Neural cell (in vitro differentiated cells): ENCODE data around the gene MBD2. TPM values are rescaled to one million over a fixed set of nuclear protein-coding genes. Genes with fewer than 3 reads are reported as not detected.

ENCODE experiments used
- H2AFZ ChIP-seq: fragments of 200-600, 300-800 bp; sonication (generic), shearing (Covaris generic); 2 replicates; pipeline ENCODE4 v1.6.0; 2014; ENCODE audit warnings: low read depth, mild to moderate bottlenecking, antibody characterized with exemption, low read length, moderate library complexity
- H3F3A ChIP-seq: fragments of 200-600 bp; shearing (Covaris generic); 2 replicates; pipeline ENCODE4 v1.6.1; 2016; ENCODE audit warnings: mild to moderate bottlenecking, moderate library complexity, mixed read lengths, antibody characterized with exemption, low read length; ENCODE audit not compliant: insufficient read depth, poor library complexity, severe bottlenecking
- H3K27ac ChIP-seq: fragments of 200-600, 300-800 bp; sonication (generic), shearing (Covaris generic); 2 replicates; pipeline ENCODE4 v1.5.1; 2014; ENCODE audit warnings: mild to moderate bottlenecking, low read length, moderate library complexity
- H3K27me3 ChIP-seq: fragments of 300-800, 200-600 bp; sonication (generic), shearing (Covaris generic); 2 replicates; pipeline ENCODE4 v1.6.0; 2014; ENCODE audit warnings: mild to moderate bottlenecking, low read depth, low read length, moderate library complexity; ENCODE audit not compliant: insufficient read depth
- H3K36me3 ChIP-seq: fragments of 300-800, 200-600 bp; sonication (generic), shearing (Covaris generic); 2 replicates; pipeline ENCODE4 v1.5.1; 2014; ENCODE audit warnings: mild to moderate bottlenecking, antibody characterized with exemption, low read length, moderate library complexity; ENCODE audit not compliant: insufficient read depth
- H3K4me2 ChIP-seq: fragments of 300-800, 200-600 bp; sonication (generic), shearing (Covaris generic); 2 replicates; pipeline ENCODE4 v1.6.0; 2014; ENCODE audit warnings: mild to moderate bottlenecking, low read length
- H3K4me3 ChIP-seq: fragments of 300-800, 200-600 bp; sonication (generic), shearing (Covaris generic); 2 replicates; pipeline ENCODE4 v1.5.1; 2014; ENCODE audit warnings: mild to moderate bottlenecking, low read length, moderate library complexity
- H3K79me2 ChIP-seq: fragments of 200-600 bp; shearing (Covaris generic); replicated peaks from 2 replicates; pipeline ENCODE4 v1.6.0; 2014; ENCODE audit warnings: mild to moderate bottlenecking, low read length, moderate library complexity; ENCODE audit not compliant: insufficient read depth
- H3K9ac ChIP-seq: fragments of 300-800, 200-600 bp; sonication (generic), shearing (Covaris generic); 2 replicates; pipeline ENCODE4 v1.6.1; 2016; ENCODE audit warnings: mild to moderate bottlenecking, low read length, mixed read lengths
- H3K9me2 ChIP-seq: fragments of 200-600 bp; shearing (Covaris generic); 2 replicates; pipeline ENCODE4 v1.6.1; 2016; ENCODE audit warnings: mild to moderate bottlenecking, low read length, mixed read lengths; ENCODE audit not compliant: insufficient read depth
- H3K9me3 ChIP-seq: fragments of 200-600, 300-800 bp; sonication (generic), shearing (Covaris generic); 2 replicates; pipeline ENCODE4 v1.6.1; 2016; ENCODE audit warnings: mild to moderate bottlenecking, mixed run types, low read length, moderate library complexity, mixed read lengths
- H4K20me1 ChIP-seq: fragments of 200-600 bp; shearing (Covaris generic); 2 replicates; pipeline ENCODE4 v1.6.1; 2016; ENCODE audit warnings: mild to moderate bottlenecking, mixed run types; ENCODE audit not compliant: insufficient read depth
- CTCF ChIP-seq: fragments of 450-650 bp; IDR thresholded peaks from 2 replicates; pipeline ENCODE4 v1.5.1; 2014; ENCODE audit warnings: antibody characterized with exemption, mild to moderate bottlenecking, moderate library complexity; ENCODE audit not compliant: poor library complexity, severe bottlenecking
- EP300 ChIP-seq: fragments of 450-650 bp; conservative IDR thresholded peaks from 2 replicates; pipeline ENCODE4 v1.6.1; 2014; ENCODE audit warnings: antibody characterized with exemption, mild to moderate bottlenecking, moderate library complexity; ENCODE audit not compliant: poor library complexity, severe bottlenecking
- EZH2 ChIP-seq: fragments of 200-600, 300-800 bp; shearing (Covaris generic), sonication (generic); IDR thresholded peaks from 2 replicates; pipeline ENCODE4 v1.6.1; 2014; ENCODE audit warnings: antibody characterized with exemption, low read length, borderline replicate concordance, mild to moderate bottlenecking; ENCODE audit not compliant: insufficient read depth, poor library complexity, severe bottlenecking
- MXI1 ChIP-seq: fragments of 450-650 bp; conservative IDR thresholded peaks from 2 replicates; pipeline ENCODE4 v1.6.1; 2014; ENCODE audit warnings: antibody characterized with exemption, mild to moderate bottlenecking; ENCODE audit not compliant: poor library complexity, severe bottlenecking
- POLR2AphosphoS5 ChIP-seq: IDR thresholded peaks from 2 replicates; pipeline ENCODE4 v1.6.1; 2012
- RAD21 ChIP-seq: fragments of 450-650 bp; conservative IDR thresholded peaks from 2 replicates; pipeline ENCODE4 v1.6.1; 2014; ENCODE audit warnings: antibody characterized with exemption, mild to moderate bottlenecking, moderate library complexity
- SMC3 ChIP-seq: fragments of 450-650 bp; conservative IDR thresholded peaks from 2 replicates; pipeline ENCODE4 v1.6.1; 2014; ENCODE audit warnings: antibody characterized with exemption, mild to moderate bottlenecking, moderate library complexity; ENCODE audit not compliant: poor library complexity
- TAF1 ChIP-seq: IDR thresholded peaks from 2 replicates; pipeline ENCODE4 v1.6.1; 2012; ENCODE audit warnings: low read depth
- polyA plus RNA-seq: library from polyadenylated mRNA; depleted of rRNA; stranded (reverse); fragments of >200 nt; gene quantifications from 2 replicates; pipeline ENCODE4 v1.2.3, GENCODE V29; 2014
- TF ChIP-seq, protein P1 (sequence below): IDR thresholded peaks from 2 replicates; pipeline ENCODE4 v1.6.1; 2012; ENCODE audit warnings: borderline replicate concordance

MBD2 gene
- polyA plus RNA-seq, 1 donor from 2014 or later, result 16.4 TPM

DNA sequence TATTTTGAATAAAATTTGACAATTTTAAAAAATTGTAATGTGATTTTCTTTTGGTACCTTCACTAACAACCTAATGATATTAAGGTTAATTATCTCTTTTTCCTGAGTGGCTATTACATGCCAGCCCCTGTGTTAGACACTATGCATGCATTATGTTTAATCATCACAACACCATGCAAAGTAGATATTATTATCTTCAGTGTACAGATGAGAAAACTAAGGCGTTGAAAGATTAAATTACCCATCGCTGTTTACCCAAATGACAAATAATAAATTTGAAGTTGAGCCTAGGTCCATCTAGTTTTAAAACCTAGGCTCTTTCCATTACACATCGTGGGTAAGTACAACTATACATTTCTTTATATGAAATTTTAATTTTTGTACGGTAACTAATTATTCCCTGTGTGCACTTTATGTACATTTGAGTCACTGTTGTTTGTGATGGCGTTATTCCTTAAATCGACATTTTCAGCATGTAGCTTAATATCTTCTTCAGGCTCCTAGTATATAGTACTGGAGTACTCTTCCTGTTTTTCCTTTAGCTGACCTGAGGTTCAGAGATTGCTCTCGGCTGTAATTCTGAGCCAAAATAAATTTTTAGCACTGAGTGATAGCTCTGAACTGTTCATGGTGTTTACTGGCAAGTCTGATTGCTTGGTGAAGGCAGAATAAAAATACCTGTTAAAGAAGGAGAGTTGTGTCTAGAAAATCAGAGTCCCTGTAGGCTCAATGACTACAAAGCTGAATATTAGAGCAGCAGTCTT lies 13.9 kb upstream of the MBD2 start:
- Histone ChIP-seq H3K4me2 (no peak overlapping the region), H4K20me1 (no peaks in the 10 kb centered on the region), H3K36me3 (no peaks in the 10 kb centered on the region), H3K27me3 (no peaks in the 10 kb centered on the region), H3K79me2 (no peaks in the 10 kb centered on the region), H2AFZ (no peak overlapping the region), H3K4me3 (no peak overlapping the region), H3F3A (no peaks in the 10 kb centered on the region), H3K27ac (no peak overlapping the region), H3K9me3 (no peaks in the 10 kb centered on the region), H3K9ac (no peak overlapping the region), H3K9me2 (no peaks in the 10 kb centered on the region)
- TF ChIP-seq EP300 (no peak), TAF1 (no peak), CTCF (no peak), EZH2 (no peak), SMC3 (no peak), POLR2AphosphoS5 (no peak), MXI1 (no peak), RAD21 (no peak)
- TF ChIP-seq, protein P1, sequence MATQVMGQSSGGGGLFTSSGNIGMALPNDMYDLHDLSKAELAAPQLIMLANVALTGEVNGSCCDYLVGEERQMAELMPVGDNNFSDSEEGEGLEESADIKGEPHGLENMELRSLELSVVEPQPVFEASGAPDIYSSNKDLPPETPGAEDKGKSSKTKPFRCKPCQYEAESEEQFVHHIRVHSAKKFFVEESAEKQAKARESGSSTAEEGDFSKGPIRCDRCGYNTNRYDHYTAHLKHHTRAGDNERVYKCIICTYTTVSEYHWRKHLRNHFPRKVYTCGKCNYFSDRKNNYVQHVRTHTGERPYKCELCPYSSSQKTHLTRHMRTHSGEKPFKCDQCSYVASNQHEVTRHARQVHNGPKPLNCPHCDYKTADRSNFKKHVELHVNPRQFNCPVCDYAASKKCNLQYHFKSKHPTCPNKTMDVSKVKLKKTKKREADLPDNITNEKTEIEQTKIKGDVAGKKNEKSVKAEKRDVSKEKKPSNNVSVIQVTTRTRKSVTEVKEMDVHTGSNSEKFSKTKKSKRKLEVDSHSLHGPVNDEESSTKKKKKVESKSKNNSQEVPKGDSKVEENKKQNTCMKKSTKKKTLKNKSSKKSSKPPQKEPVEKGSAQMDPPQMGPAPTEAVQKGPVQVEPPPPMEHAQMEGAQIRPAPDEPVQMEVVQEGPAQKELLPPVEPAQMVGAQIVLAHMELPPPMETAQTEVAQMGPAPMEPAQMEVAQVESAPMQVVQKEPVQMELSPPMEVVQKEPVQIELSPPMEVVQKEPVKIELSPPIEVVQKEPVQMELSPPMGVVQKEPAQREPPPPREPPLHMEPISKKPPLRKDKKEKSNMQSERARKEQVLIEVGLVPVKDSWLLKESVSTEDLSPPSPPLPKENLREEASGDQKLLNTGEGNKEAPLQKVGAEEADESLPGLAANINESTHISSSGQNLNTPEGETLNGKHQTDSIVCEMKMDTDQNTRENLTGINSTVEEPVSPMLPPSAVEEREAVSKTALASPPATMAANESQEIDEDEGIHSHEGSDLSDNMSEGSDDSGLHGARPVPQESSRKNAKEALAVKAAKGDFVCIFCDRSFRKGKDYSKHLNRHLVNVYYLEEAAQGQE, result no peak

DNA sequence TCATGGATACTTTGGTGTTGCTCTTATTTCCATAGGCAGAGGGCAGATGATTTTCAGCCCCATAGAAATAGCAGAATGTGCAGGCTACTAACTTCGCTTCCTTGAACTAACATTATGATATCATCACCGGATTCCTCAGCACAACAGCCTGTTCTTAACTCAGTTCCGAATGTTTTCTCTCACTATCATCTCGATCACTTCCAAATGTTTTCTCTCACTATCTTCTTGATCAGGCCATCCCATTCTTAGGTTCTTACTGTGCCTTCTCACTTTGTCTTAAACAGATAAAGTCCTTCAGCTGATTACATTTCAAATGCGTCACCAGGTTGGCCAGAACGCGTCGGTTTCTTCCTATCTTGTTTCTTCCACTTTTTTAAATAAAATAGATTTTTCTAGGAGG lies 11.4 kb upstream of the MBD2 start:
- Histone ChIP-seq H3F3A (no peaks in the 10 kb centered on the region), H3K4me2 (no peak overlapping the region), H3K79me2 (no peaks in the 10 kb centered on the region), H2AFZ (no peak overlapping the region), H3K9me3 (no peaks in the 10 kb centered on the region), H4K20me1 (no peaks in the 10 kb centered on the region), H3K4me3 (no peak overlapping the region), H3K27me3 (no peaks in the 10 kb centered on the region), H3K9me2 (no peaks in the 10 kb centered on the region), H3K27ac (no peak overlapping the region), H3K36me3 (no peaks in the 10 kb centered on the region), H3K9ac (no peak overlapping the region)
- TF ChIP-seq CTCF (no peak), RAD21 (no peak), MXI1 (no peak), EP300 (no peak)
- TF ChIP-seq, protein P1, result no peak
